ENCODE measurements around the gene CTSO. TPM values are rescaled to one million over a fixed set of nuclear protein-coding genes. Genes with fewer than 3 reads are reported as not detected.

CTSO gene
- 4.1 and 6.5 TPM in 2 replicates for total RNA-seq

GRCh38 chr4:155953151-155954117 lies at the start of gene CTSO:
TSS of gene CTSO (minus strand) at chr4:155953866. CDS start at chr4:155953847, 19 bp downstream.
- DNase-seq (ENCODE audit: low read depth) = peak; percentile 53
- TF ChIP-seq CTCF (conservative IDR thresholded peaks at IDR 0.05; ENCODE audit: low read depth, low read length) = peak; percentile 74
- H3K4me3 ChIP-seq (ENCODE audit: low read depth, low read length) = peak within 1 kb of the TSS; percentile 66

GRCh38 chr4:156000491-156000890 lies 46.8 kb upstream of the CTSO start:
- no peak for TF ChIP-seq CTCF (conservative IDR thresholded peaks at IDR 0.05; ENCODE audit: low read depth, low read length)
- no peak overlapping the region for H3K4me3 ChIP-seq (ENCODE audit: low read depth, low read length)

GRCh38 chr4:155999725-156000124 lies 46.1 kb upstream of the CTSO start:
- DNase-seq (ENCODE audit: low read depth) = no peak
- no peak overlapping the region for H3K4me3 ChIP-seq (ENCODE audit: low read depth, low read length)
- TF ChIP-seq CTCF (conservative IDR thresholded peaks at IDR 0.05; ENCODE audit: low read depth, low read length) = peak; percentile 59

More at GRCh38 chr4:156000491-156000890, 46.8 kb upstream of the CTSO start:
- DNase-seq (ENCODE audit: low read depth) = no peak

GRCh38 chr4:155995069-155995468 lies 41.4 kb upstream of the CTSO start:
- DNase-seq (ENCODE audit: low read depth) = no peak
- no peak overlapping the region for H3K4me3 ChIP-seq (ENCODE audit: low read depth, low read length)
- no peak for TF ChIP-seq CTCF (conservative IDR thresholded peaks at IDR 0.05; ENCODE audit: low read depth, low read length)

- DNase-seq (ENCODE audit: low read depth) = no peak
- H3K4me3 ChIP-seq (ENCODE audit: low read depth, low read length) = no peak overlapping the region
- no peak for TF ChIP-seq CTCF (conservative IDR thresholded peaks at IDR 0.05; ENCODE audit: low read depth, low read length)
These were observed 30.6 kb upstream of the CTSO start for GRCh38 chr4:155984106-155984797.

GRCh38 chr4:155982736-155983385 lies 29.2 kb upstream of the CTSO start:
- no peak for DNase-seq (ENCODE audit: low read depth)
- no peak overlapping the region for H3K4me3 ChIP-seq (ENCODE audit: low read depth, low read length)
- TF ChIP-seq CTCF (conservative IDR thresholded peaks at IDR 0.05; ENCODE audit: low read depth, low read length) = no peak

Data from epithelial cell of proximal tubule (primary cell).